ENCODE results near the gene TSPAN4.

DNA sequence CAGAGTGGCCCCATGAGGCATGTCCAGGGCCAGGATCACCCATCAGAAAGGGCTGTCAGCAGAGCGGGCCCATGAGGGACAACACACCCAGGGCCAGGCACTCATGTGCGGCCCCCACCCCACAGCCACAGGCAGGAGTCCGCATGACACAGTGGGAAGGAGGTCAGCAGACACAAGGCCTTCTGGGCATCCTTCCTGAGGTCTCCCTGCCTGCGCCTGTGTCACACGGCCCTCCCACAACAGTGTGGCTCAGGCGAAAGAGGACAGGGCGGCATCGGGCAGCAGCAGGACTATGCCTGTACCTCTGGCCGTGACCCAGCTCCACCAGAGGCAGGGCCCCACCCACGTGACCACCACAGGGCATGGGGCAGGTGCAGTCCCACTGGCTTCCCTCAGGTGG, 40.9 kb downstream of the TSPAN4 start:
- TF ChIP-seq, protein P1, sequence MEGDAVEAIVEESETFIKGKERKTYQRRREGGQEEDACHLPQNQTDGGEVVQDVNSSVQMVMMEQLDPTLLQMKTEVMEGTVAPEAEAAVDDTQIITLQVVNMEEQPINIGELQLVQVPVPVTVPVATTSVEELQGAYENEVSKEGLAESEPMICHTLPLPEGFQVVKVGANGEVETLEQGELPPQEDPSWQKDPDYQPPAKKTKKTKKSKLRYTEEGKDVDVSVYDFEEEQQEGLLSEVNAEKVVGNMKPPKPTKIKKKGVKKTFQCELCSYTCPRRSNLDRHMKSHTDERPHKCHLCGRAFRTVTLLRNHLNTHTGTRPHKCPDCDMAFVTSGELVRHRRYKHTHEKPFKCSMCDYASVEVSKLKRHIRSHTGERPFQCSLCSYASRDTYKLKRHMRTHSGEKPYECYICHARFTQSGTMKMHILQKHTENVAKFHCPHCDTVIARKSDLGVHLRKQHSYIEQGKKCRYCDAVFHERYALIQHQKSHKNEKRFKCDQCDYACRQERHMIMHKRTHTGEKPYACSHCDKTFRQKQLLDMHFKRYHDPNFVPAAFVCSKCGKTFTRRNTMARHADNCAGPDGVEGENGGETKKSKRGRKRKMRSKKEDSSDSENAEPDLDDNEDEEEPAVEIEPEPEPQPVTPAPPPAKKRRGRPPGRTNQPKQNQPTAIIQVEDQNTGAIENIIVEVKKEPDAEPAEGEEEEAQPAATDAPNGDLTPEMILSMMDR (CRISPR knock-in tag; IDR thresholded peaks at IDR 0.05) = no peak
- TF ChIP-seq, protein P2, sequence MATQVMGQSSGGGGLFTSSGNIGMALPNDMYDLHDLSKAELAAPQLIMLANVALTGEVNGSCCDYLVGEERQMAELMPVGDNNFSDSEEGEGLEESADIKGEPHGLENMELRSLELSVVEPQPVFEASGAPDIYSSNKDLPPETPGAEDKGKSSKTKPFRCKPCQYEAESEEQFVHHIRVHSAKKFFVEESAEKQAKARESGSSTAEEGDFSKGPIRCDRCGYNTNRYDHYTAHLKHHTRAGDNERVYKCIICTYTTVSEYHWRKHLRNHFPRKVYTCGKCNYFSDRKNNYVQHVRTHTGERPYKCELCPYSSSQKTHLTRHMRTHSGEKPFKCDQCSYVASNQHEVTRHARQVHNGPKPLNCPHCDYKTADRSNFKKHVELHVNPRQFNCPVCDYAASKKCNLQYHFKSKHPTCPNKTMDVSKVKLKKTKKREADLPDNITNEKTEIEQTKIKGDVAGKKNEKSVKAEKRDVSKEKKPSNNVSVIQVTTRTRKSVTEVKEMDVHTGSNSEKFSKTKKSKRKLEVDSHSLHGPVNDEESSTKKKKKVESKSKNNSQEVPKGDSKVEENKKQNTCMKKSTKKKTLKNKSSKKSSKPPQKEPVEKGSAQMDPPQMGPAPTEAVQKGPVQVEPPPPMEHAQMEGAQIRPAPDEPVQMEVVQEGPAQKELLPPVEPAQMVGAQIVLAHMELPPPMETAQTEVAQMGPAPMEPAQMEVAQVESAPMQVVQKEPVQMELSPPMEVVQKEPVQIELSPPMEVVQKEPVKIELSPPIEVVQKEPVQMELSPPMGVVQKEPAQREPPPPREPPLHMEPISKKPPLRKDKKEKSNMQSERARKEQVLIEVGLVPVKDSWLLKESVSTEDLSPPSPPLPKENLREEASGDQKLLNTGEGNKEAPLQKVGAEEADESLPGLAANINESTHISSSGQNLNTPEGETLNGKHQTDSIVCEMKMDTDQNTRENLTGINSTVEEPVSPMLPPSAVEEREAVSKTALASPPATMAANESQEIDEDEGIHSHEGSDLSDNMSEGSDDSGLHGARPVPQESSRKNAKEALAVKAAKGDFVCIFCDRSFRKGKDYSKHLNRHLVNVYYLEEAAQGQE (IDR thresholded peaks at IDR 0.05; ENCODE audit: borderline replicate concordance in 1 of 2, low read depth in 1 of 2, low read length in 2 of 2) = no peak
- TF ChIP-seq MYC (CRISPR knock-in tag; IDR thresholded peaks at IDR 0.05; ENCODE audit: borderline replicate concordance) (no peak), RAD51 (IDR thresholded peaks at IDR 0.05; ENCODE audit: borderline replicate concordance) (no peak)
